ENCODE measurements around the gene CHST7.
A peak's percentile ranks its signal among the peaks of the same experiment; 100 is the strongest.

CHST7 gene

DNA sequence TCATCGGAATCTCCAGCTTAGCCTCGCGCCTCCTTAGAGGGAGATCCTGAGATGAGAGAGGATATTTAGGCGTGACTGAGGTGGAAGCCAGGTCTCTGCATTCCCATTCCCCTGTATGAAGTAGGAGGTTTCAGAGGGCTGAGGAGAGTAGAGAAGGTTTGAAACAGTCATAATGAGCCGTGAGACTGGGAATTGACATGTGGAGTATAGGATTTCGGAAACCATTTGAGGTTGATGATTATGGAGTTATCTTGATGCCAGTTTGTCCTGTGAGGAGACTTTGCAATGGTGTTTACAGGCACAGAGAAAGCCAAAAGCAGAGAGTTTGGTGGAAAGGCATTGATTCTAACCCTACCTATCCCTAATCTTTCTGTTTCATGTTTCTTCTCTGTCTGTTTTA lies 2.0 kb downstream of the CHST7 start:
- Histone ChIP-seq H3K9me3 (ENCODE audit: insufficient read depth, low read length, severe bottlenecking) (no peaks in the 10 kb centered on the region), H3K4me2 (ENCODE audit: insufficient read depth, low read length) (peak overlapping the region; percentile 31; the same call in 1 of the 2 replicates), H3K36me3 (ENCODE audit: insufficient read depth, low read length) (no peaks in the 10 kb centered on the region), H3K27me3 (ENCODE audit: insufficient read depth, low read length, poor library complexity) (no peaks in the 10 kb centered on the region), H3K4me3 (ENCODE audit: low read depth in 1 of 2, low read length in 2 of 2) (no peak overlapping the region), H3K79me2 (ENCODE audit: insufficient read depth, low read length) (no peaks in the 10 kb centered on the region), H3K9ac (ENCODE audit: low read depth, low read length) (no peak overlapping the region), H3K27ac (ENCODE audit: low read length) (no peak overlapping the region), H4K20me1 (ENCODE audit: insufficient read depth, low read length) (no peaks in the 10 kb centered on the region), H3K4me1 (ENCODE audit: insufficient read depth, low read length) (peaks cover 29% of the 10 kb centered on the region), H2AFZ (ENCODE audit: low read depth, low read length) (no peak overlapping the region)
- ATAC-seq (ENCODE audit: insufficient read depth, low read depth), result no peak
- DNase-seq, result no peak
- TF ChIP-seq EZH2 (IDR thresholded peaks at IDR 0.05; ENCODE audit: borderline replicate concordance, low read depth, low read length, severe bottlenecking), result no peak
- TF ChIP-seq, protein P1, sequence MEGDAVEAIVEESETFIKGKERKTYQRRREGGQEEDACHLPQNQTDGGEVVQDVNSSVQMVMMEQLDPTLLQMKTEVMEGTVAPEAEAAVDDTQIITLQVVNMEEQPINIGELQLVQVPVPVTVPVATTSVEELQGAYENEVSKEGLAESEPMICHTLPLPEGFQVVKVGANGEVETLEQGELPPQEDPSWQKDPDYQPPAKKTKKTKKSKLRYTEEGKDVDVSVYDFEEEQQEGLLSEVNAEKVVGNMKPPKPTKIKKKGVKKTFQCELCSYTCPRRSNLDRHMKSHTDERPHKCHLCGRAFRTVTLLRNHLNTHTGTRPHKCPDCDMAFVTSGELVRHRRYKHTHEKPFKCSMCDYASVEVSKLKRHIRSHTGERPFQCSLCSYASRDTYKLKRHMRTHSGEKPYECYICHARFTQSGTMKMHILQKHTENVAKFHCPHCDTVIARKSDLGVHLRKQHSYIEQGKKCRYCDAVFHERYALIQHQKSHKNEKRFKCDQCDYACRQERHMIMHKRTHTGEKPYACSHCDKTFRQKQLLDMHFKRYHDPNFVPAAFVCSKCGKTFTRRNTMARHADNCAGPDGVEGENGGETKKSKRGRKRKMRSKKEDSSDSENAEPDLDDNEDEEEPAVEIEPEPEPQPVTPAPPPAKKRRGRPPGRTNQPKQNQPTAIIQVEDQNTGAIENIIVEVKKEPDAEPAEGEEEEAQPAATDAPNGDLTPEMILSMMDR (IDR thresholded peaks at IDR 0.05; ENCODE audit: borderline replicate concordance, extremely low read depth, low read length, poor library complexity, severe bottlenecking), result no peak

- no peak for ATAC-seq (ENCODE audit: insufficient read depth, low read depth)
- no peaks in the 10 kb centered on the region for H3K27me3 ChIP-seq (ENCODE audit: insufficient read depth, low read length, poor library complexity)
- no peak overlapping the region for H2AFZ ChIP-seq (ENCODE audit: low read depth, low read length)
- no peaks in the 10 kb centered on the region for H3K79me2 ChIP-seq (ENCODE audit: insufficient read depth, low read length)
- TF ChIP-seq, protein P1 (IDR thresholded peaks at IDR 0.05; ENCODE audit: borderline replicate concordance, extremely low read depth, low read length, poor library complexity, severe bottlenecking), result no peak
- TF ChIP-seq EZH2 (IDR thresholded peaks at IDR 0.05; ENCODE audit: borderline replicate concordance, low read depth, low read length, severe bottlenecking), result no peak
- H3K4me3 ChIP-seq (ENCODE audit: low read depth in 1 of 2, low read length in 2 of 2), result no peak overlapping the region
- H3K36me3 ChIP-seq (ENCODE audit: insufficient read depth, low read length), result no peaks in the 10 kb centered on the region
- no peaks in the 10 kb centered on the region for H3K9me3 ChIP-seq (ENCODE audit: insufficient read depth, low read length, severe bottlenecking)
- no peak for DNase-seq
- H3K4me1 ChIP-seq (ENCODE audit: insufficient read depth, low read length), result peaks cover 29% of the 10 kb centered on the region
- H4K20me1 ChIP-seq (ENCODE audit: insufficient read depth, low read length), result no peaks in the 10 kb centered on the region
- peak overlapping the region; percentile 31; the same call in 1 of the 2 replicates for H3K4me2 ChIP-seq (ENCODE audit: insufficient read depth, low read length)
- H3K9ac ChIP-seq (ENCODE audit: low read depth, low read length), result no peak overlapping the region
- H3K27ac ChIP-seq (ENCODE audit: low read length), result no peak overlapping the region
Measured at GRCh38 chrX:46575991-46576392, 2.4 kb downstream of the CHST7 start.

DNA sequence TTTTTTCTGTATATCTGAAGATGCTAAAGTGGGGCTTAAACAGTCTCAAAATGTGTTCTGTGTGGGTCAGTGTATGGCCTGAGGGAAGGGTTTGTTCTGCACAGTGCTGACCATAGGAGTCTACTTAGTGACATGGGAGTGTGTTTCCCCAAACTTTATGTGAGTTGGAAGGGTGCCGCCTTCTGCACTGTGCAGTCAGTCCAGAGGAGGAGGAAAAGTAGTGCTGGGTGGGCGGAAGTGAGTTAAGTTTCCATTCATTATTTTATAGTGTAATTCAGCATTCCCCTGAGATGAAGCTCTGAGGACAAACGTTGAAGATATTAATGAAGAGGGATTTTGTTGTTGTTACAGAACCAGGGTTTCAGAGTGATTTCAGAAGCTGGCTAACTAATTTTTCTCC lies 2.9 kb downstream of the CHST7 start:
- H2AFZ ChIP-seq (ENCODE audit: low read depth, low read length), result no peak overlapping the region
- no peaks in the 10 kb centered on the region for H3K9me3 ChIP-seq (ENCODE audit: insufficient read depth, low read length, severe bottlenecking)
- no peak for DNase-seq
- H3K79me2 ChIP-seq (ENCODE audit: insufficient read depth, low read length), result no peaks in the 10 kb centered on the region
- no peak for TF ChIP-seq EZH2 (IDR thresholded peaks at IDR 0.05; ENCODE audit: borderline replicate concordance, low read depth, low read length, severe bottlenecking)
- TF ChIP-seq, protein P1 (IDR thresholded peaks at IDR 0.05; ENCODE audit: borderline replicate concordance, extremely low read depth, low read length, poor library complexity, severe bottlenecking), result no peak
- peaks cover 29% of the 10 kb centered on the region for H3K4me1 ChIP-seq (ENCODE audit: insufficient read depth, low read length)
- H4K20me1 ChIP-seq (ENCODE audit: insufficient read depth, low read length), result no peaks in the 10 kb centered on the region
- H3K9ac ChIP-seq (ENCODE audit: low read depth, low read length), result no peak overlapping the region
- no peak for ATAC-seq (ENCODE audit: insufficient read depth, low read depth)
- H3K4me2 ChIP-seq (ENCODE audit: insufficient read depth, low read length), result 0 out of 2 replicates have a peak overlapping the region, but pooled peaks have one; percentile 31
- H3K27ac ChIP-seq (ENCODE audit: low read length), result no peak overlapping the region
- H3K27me3 ChIP-seq (ENCODE audit: insufficient read depth, low read length, poor library complexity), result no peaks in the 10 kb centered on the region
- H3K4me3 ChIP-seq (ENCODE audit: low read depth in 1 of 2, low read length in 2 of 2), result no peak overlapping the region
- no peaks in the 10 kb centered on the region for H3K36me3 ChIP-seq (ENCODE audit: insufficient read depth, low read length)

All from DND-41 (cell line).